Brain microvascular endothelial cell (primary cell): ENCODE measurements around the gene SAP30BP.

Experiments used
- DNase-seq: peaks from one replicate; pipeline ENCODE4 v3.0.0-alpha.2; 2020
- H3K27ac ChIP-seq: fragments of 250-450 bp; sonication (Bioruptor Pico); 2 replicates; pipeline ENCODE4 v1.5.1; 2020; ENCODE audit warnings: mild to moderate bottlenecking, moderate library complexity
- H3K27me3 ChIP-seq: fragments of 250-450 bp; sonication (Bioruptor Pico); replicated peaks from 2 replicates; pipeline ENCODE4 v1.5.1; 2020; ENCODE audit warnings: mild to moderate bottlenecking
- H3K36me3 ChIP-seq: fragments of 250-450 bp; sonication (Bioruptor Pico); replicated peaks from 2 replicates; pipeline ENCODE4 v1.5.1; 2020; ENCODE audit warnings: mild to moderate bottlenecking
- H3K4me3 ChIP-seq: 2 replicates; pipeline ENCODE4 v1.5.1; 2011; ENCODE audit warnings: low read depth, mild to moderate bottlenecking, control low read depth, low read length, moderate library complexity
- in situ Hi-C: cut with HindIII; loops from 2 replicates; pipeline ENCODE4 v1.10.0; 2017; ENCODE audit warnings: low sequenced_read_pairs, low pct_ligation_motif_present
- TF ChIP-seq, protein P1 (sequence below): IDR thresholded peaks from 2 replicates; pipeline ENCODE4 v1.5.1; 2011; ENCODE audit warnings: low read depth, mild to moderate bottlenecking, moderate library complexity, low read length, control low read depth, inconsistent platforms; ENCODE audit errors: missing control alignments

The SAP30BP gene

DNA sequence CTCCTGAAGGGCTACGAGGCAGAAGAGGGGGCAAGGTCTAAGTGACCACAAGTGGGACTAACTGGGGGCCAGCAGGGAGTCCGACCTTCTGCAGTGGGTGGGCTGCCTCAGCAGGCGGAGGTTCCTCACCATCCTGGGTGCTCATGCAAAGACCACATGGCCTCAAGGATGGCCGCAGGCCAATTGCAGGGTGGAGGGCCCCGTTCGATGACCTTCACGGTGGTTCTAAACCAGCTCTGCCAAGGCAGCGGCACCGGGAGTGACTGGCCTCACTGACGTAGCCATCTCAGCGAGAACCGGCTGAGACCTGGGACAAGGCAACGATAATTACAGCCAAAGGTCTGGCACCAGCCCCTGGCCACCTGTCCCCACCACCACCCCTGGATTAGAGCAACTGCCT, 28.2 kb upstream of the SAP30BP start:
- Histone ChIP-seq H3K36me3 (no peaks in the 10 kb centered on the region), H3K27ac (no peak overlapping the region), H3K27me3 (no peaks in the 10 kb centered on the region), H3K4me3 (no peak overlapping the region)
- no peak for DNase-seq
- in situ Hi-C loops: no loop called here
- TF ChIP-seq, protein P1, sequence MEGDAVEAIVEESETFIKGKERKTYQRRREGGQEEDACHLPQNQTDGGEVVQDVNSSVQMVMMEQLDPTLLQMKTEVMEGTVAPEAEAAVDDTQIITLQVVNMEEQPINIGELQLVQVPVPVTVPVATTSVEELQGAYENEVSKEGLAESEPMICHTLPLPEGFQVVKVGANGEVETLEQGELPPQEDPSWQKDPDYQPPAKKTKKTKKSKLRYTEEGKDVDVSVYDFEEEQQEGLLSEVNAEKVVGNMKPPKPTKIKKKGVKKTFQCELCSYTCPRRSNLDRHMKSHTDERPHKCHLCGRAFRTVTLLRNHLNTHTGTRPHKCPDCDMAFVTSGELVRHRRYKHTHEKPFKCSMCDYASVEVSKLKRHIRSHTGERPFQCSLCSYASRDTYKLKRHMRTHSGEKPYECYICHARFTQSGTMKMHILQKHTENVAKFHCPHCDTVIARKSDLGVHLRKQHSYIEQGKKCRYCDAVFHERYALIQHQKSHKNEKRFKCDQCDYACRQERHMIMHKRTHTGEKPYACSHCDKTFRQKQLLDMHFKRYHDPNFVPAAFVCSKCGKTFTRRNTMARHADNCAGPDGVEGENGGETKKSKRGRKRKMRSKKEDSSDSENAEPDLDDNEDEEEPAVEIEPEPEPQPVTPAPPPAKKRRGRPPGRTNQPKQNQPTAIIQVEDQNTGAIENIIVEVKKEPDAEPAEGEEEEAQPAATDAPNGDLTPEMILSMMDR: no peak

DNA sequence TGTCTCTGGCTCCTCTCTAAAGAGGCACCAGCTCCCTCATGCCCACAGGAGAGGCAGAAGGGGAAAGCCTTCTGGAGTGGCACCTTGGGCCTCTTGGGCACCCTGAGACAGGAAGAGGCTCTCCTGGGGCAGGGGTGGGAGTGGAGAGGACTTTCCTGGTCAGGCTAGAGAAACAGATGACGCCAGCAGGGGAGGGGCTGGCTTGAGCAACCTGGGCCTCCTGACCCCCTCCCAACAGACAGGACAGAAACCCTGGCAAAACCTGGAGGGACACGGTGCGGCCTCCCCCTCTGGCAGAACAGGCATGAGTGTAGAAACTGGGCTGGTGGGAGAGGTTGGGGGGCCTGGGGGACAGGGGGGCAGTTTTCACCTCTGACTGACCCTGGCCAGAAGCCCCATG, 27.8 kb upstream of the SAP30BP start:
- DNase-seq: no peak
- Histone ChIP-seq H3K4me3 (no peak overlapping the region), H3K36me3 (no peaks in the 10 kb centered on the region), H3K27ac (no peak overlapping the region), H3K27me3 (no peaks in the 10 kb centered on the region)
- TF ChIP-seq, protein P1: no peak
- in situ Hi-C loops: no loop called here

DNA sequence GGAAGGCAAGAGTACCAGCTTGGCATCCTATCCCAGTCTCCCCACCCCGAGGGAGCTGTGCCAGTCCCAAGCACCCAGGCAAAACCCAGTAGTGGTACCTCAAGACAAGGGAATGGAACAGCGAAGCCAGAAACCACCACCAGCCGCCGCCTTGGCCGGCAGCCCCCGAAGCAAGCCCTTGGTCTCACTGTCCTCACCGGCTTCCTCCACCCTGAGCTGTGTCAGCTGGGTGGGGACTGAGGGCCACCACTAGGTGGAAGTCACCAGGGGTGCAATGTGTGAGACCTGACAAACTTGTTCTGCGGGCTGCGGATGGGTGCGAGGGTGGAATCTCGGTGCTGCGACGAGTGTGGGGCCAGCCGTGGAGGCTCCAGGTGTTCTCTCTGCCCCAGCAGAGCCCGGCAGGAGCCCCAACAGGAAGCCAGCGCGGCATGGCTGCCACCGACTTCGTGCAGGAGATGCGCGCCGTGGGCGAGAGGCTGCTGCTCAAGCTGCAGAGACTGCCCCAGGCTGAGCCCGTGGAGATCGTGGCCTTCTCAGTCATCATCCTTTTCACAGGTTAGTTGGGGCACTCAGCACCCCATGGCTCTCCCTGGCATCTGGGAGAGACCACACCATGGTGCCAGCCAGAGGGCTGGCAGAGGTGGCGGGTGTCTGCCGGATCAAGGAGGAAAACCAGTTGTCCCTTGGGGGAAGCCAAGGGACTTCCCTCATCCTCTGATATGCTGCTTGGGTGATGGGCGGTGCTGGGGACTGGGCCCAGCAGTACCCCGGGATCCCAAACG, 27.2 kb upstream of the SAP30BP start:
- H3K27me3 ChIP-seq: no peaks in the 10 kb centered on the region
- TF ChIP-seq, protein P1: no peak
- no peak overlapping the region for H3K4me3 ChIP-seq
- H3K36me3 ChIP-seq: no peaks in the 10 kb centered on the region
- no peak overlapping the region for H3K27ac ChIP-seq
- DNase-seq: no peak
- in situ Hi-C loops: no loop called here

DNA sequence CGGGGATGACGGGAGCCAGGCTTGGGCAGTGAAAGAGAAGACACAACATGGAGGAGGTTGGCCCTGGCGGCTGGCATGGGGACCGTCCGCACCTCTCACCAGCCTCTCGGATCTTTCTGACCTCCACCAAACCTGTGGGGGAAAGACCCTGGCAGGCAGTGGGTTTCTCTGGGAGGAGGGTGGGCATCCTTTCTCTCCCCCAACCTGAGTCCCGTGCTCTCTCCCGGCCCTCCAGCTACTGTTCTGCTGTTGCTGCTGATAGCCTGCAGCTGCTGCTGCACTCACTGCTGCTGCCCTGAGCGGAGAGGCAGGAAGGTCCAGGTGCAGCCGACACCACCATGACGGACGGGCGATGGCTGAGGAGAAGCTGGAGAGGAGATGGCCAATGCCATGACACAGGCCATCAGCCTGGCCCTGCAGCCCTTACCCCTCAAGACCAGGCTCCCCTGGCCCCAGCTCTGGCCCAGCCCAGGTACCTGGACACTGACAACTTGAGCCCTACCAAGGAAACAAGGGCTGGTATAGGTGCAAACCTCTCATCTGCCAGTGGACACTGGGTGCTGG, 26.5 kb upstream of the SAP30BP start:
- Histone ChIP-seq H3K36me3 (no peaks in the 10 kb centered on the region), H3K27me3 (no peaks in the 10 kb centered on the region), H3K4me3 (no peak overlapping the region), H3K27ac (no peak overlapping the region)
- in situ Hi-C loops: no loop called here
- TF ChIP-seq, protein P1: no peak
- no peak for DNase-seq

DNA sequence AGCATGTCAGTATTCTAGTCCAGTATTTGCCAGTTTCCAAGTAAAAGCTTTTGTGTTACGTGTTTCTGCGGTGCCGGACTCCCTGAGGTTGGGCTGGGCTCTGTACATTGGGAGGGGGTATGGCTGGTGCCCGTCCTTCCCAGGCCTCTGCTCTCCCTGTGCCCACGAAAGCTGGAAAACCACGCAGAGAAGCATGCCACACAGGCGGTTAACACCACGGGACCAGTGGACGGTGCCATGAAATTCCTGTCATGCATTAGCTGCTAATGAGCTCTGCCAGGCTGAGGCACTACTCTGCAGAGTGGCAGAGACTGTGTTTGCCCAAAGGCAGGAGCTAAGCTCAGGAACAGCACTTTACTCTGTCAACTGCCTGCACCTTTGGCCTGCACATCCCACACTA, 25.8 kb upstream of the SAP30BP start:
- Histone ChIP-seq H3K36me3 (no peaks in the 10 kb centered on the region), H3K4me3 (no peak overlapping the region), H3K27ac (no peak overlapping the region), H3K27me3 (no peaks in the 10 kb centered on the region)
- in situ Hi-C loops: no loop called here
- no peak for DNase-seq
- TF ChIP-seq, protein P1: no peak

DNA sequence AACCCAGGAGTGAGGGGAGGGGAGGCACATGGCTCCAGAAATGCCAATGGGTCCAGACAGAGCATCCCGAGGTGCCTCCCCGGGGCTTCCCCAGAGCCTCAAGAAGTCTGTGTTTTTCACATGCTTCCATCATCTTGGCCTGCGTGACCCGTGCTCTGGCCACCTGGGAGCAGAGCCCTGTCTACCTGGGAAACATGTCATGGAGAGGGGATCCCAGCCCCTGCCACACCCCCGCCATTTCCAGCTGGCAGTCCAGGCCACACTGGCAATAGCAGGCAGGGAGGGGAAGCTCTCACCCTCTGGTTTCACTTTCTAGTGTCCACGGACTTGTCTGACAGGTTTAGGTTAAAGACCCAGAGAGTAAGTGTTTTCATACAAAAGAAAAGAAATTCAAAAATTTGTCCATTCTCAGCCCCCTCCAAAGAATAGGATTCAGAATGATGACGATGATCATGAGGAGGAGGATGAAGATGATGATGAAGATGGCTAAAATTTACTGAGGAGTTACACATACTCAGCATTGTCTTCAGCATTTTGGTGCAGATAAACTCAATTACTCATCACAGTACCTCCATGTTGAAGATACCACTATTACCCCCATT, 24.9 kb upstream of the SAP30BP start:
- TF ChIP-seq, protein P1: no peak
- H3K27ac ChIP-seq: no peak overlapping the region

More for the DNA sequence above, 24.9 kb upstream of the SAP30BP start:
- H3K4me3 ChIP-seq: no peak overlapping the region
- in situ Hi-C loops: no loop called here
- H3K36me3 ChIP-seq: no peaks in the 10 kb centered on the region
- no peak for DNase-seq
- no peaks in the 10 kb centered on the region for H3K27me3 ChIP-seq
